Measurements from ENCODE around the gene TMED8.

DNA sequence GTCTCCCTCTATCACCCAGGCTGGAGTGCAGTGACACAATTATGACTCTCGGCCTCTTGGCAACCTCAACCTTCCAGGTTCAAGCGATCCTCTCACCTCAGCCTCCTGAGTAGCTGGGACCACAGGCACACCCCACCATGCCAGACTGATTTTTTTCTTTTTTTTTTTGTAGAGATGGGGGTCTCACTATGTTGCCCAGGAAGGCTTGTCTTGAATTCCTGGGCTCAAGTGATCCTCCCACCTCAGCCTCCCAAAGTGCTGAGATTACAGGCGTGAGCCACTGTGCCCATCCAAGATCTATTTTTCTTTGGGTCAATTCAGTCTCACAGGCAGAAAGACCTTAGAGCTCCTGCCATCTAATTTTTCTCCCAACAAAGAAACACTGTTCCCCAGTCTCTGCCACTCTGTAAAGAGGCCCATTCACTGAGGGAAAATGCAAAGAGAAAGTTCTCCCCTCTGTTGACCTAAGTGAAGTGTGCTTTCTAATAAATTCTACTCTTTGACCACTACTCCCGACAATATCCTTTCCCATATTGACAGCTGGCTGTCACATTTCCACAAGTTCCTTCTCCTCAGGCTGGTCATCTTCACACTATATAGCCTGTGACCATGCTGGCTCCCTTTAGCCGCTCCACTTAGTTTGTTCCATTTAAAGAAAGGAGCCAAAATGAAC lies 23.3 kb downstream of the TMED8 start:
- TF ChIP-seq, protein P1, sequence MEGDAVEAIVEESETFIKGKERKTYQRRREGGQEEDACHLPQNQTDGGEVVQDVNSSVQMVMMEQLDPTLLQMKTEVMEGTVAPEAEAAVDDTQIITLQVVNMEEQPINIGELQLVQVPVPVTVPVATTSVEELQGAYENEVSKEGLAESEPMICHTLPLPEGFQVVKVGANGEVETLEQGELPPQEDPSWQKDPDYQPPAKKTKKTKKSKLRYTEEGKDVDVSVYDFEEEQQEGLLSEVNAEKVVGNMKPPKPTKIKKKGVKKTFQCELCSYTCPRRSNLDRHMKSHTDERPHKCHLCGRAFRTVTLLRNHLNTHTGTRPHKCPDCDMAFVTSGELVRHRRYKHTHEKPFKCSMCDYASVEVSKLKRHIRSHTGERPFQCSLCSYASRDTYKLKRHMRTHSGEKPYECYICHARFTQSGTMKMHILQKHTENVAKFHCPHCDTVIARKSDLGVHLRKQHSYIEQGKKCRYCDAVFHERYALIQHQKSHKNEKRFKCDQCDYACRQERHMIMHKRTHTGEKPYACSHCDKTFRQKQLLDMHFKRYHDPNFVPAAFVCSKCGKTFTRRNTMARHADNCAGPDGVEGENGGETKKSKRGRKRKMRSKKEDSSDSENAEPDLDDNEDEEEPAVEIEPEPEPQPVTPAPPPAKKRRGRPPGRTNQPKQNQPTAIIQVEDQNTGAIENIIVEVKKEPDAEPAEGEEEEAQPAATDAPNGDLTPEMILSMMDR (IDR thresholded peaks at IDR 0.05) = no peak
- TF ChIP-seq EZH2 (IDR thresholded peaks at IDR 0.05; ENCODE audit: borderline replicate concordance, insufficient read depth, low read depth, low read length, poor library complexity, severe bottlenecking) = no peak

Data from B cell (primary cell).